Measurements from ENCODE around the gene CMTM5.
"Not testable (repeated sequence)": the region's sequence is repeated elsewhere in the genome, so short reads cannot be mapped to it uniquely, and the experiment has no call there.

The CMTM5 gene

GRCh38 chr14:23415821-23416778 is 39.3 kb downstream of the CMTM5 start:
- DNase-seq, result no peak

GRCh38 chr14:23416801-23417200 is 40.0 kb downstream of the CMTM5 start:
- DNase-seq, result no peak

DNA sequence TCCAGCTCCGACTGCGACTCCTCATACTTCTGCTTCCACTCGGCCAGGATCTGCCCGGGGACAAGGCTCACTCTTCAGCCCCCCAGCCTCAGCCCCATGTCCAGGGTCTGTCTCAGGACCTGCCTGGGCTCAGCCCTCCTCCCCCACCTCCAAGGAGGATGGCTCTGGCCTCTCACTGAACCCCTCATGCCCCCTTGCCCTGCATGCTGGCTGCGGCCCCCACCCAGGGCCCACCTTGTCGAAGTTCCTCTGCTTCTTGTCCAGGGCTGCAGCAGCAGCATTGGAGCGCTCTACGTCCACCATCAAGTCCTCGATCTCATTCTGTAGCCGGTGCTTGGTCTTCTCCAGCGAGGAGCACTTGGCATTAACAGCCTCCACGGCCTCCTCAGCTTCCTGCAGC is 40.4 kb downstream of the CMTM5 start:
- DNase-seq, result not testable (repeated sequence)

GRCh38 chr14:23418021-23418420 is 41.2 kb downstream of the CMTM5 start:
- DNase-seq, result no peak

DNA sequence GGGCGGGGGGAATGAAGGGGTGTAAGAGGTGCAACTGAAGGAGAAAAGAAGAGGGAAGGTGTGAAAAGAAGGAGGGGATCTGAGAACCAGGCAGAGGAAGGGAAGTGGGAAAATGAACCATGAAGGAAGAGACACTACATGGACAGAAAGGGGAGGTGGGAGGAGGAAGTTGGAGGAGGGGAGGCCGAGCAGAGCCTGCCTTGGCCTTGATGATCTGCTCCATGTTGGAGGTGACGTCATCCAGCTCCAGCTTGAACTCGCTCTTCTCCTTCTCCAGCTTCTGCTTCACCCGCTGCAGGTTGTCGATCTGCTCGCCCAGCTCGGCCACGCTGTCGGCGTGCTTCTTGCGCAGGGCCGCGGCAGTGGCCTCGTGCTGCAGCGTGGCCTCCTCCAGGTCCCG is 42.8 kb downstream of the CMTM5 start:
- not testable (repeated sequence) for DNase-seq

- no peak for DNase-seq
Measured at GRCh38 chr14:23421594-23421993, 44.7 kb downstream of the CMTM5 start.

GRCh38 chr14:23423657-23424056 is 46.8 kb downstream of the CMTM5 start:
- DNase-seq, result no peak

GRCh38 chr14:23425169-23425568 is 48.3 kb downstream of the CMTM5 start:
- DNase-seq, result no peak

DNA sequence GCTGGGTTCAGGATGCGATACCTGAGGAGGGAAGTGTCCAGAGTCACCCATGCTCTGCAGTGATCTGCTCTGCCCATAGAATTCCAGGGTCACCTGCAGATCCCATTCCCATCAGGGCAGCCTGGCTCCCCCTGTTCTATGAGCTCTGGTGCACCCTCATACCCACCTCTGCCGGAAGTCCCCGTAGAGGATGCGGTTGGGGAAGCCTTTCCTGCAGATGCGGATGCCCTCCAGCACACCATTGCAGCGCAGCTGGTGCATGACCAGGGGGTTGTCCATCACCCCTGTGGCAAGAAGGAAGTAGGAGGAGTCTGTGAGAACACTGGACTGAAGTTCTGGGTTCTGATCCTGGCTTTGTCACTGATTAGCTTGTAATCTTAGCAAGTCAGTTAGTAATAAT is 49.0 kb downstream of the CMTM5 start:
- DNase-seq, result not testable (repeated sequence)

GRCh38 chr14:23428686-23429495 is 52.0 kb downstream of the CMTM5 start:
- no peak for DNase-seq

Measured in activated naive CD4-positive, alpha-beta T cell treated with Interleukin-2 at 50 U/mL for 16 hours (primary cell).